GM12892 (cell line): ENCODE results near the gene MTA2.
A peak's percentile ranks its signal among the peaks of the same experiment; 100 is the strongest.
"Not testable (repeated sequence)": the region's sequence is repeated elsewhere in the genome, so short reads cannot be mapped to it uniquely, and the experiment has no call there.

Experiments used
- DNase-seq: peaks from one replicate; pipeline ENCODE4 v3.0.0; 2011; ENCODE audit not compliant: insufficient read length
- FAIRE-seq: peaks from 2 replicates; lab custom pipeline; 2011; peaks lifted over from hg19 to GRCh38; lab: Jason Lieb, UNC
- POLR2A ChIP-seq: IDR thresholded peaks from 2 replicates; pipeline ENCODE4 v1.6.1; 2011; ENCODE audit warnings: low read depth, low read length, control low read depth
- POLR2AphosphoS5 ChIP-seq: IDR thresholded peaks from 2 replicates; pipeline ENCODE4 v1.6.1; 2011; ENCODE audit warnings: low read depth, low read length, control low read depth
- TAF1 ChIP-seq: IDR thresholded peaks from 2 replicates; pipeline ENCODE4 v1.6.1; 2011; ENCODE audit warnings: low read depth, mild to moderate bottlenecking, control low read depth, low read length, borderline replicate concordance

MTA2 gene

DNA sequence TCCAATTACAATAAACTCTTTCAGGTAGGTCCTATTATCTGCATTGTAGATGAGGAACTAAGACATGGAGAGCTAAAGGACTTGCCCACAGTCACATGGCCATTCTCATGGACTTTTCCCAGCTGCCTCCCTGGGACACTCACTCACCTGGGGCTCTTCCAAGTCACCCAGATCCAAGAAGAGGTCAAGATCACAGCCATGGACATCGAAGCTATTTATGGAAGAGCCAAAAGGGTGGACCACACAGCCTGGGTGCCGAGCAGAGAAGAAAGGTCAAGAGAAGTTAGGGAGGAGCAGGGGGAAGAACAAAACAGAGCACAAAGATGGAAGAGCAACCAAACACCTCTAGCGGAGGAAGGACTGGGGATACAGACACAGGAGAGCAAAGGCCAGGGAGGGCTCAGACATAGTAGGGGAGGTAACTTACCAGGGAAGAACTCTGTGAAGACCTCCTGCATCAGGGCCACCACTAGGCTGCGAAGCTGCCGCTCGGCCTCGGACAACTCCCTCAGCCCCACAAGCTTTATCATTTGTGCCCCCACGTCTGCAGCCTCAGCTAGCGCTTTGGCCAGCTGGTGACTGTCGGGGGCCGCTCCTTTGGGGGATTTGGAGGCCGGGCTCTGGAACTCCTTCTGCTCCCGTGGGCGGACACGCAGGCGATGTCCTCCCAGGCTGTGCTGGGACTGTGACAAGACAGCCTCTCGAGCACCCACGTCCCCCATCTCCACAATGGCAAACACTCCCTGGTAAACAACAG, 20.5 kb downstream of the MTA2 start:
- no peak for FAIRE-seq
- DNase-seq, result no peak
- TF ChIP-seq POLR2A (no peak), POLR2AphosphoS5 (no peak), TAF1 (no peak)

GRCh38 chr11:62579252-62579651, 22.4 kb downstream of the MTA2 start:
- TF ChIP-seq TAF1 (no peak), POLR2A (no peak), POLR2AphosphoS5 (no peak)
- no peak for DNase-seq
- no peak for FAIRE-seq

DNA sequence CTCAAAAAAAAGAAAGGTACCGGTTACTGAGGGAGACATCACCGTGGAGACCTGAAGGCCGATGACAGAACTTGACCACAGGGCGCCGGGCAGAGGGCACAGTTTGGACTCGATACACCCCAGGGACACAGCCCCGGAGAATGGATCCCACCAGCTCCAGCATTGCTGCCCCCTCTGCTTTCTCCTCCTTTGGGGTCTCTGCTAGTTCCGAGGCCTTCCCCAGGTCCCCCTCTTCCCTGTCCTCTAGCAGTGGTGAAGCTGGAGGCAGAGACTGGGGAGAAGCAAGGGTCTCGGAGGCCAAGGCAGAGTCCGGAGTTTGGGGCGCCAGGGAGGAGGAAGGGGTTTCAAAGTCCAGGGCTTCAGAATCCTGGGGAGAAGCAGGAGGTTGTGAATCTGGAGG, 23.1 kb downstream of the MTA2 start:
- FAIRE-seq (no peak), DNase-seq (no peak)
- TF ChIP-seq POLR2AphosphoS5 (no peak), TAF1 (no peak), POLR2A (no peak)

DNA sequence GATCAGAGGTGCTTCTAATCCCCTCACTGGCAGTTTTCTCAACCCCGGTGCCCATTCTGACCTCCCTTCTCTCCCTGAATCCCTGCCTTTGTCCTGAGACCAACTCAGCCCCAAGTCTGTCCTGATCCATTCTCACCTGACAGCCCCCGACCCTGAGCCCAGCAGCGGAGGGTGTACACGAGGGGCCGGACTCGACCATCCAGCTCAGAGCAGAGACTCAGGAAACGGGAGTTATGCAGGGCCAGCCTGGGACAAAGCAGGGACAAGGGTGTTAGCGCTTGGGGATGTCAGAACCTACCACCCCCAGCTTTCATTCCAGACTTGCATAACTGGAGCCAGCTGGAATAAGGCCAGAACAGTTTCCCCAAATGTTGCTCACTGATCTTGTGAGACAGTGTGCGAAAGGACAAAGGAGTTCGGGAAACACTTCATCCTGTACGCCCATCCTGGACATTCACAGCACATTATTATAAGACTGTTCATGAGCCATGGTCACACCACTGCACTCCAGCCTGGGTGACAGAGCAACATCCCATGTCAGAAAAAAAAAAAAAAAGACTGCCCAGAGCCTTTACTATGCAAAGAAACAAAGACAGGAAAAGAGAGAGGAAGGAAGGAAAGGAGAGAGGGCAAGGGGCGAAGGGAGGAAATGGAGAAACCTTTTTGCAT, 24.5 kb downstream of the MTA2 start:
- no peak for FAIRE-seq
- DNase-seq, result no peak
- TF ChIP-seq TAF1, result no peak
- TF ChIP-seq POLR2AphosphoS5, result no peak
- no peak for TF ChIP-seq POLR2A

- FAIRE-seq (no peak), DNase-seq (no peak)
- TF ChIP-seq POLR2AphosphoS5 (no peak), TAF1 (no peak), POLR2A (no peak)
Observed at GRCh38 chr11:62575837-62576236, 25.8 kb downstream of the MTA2 start.

GRCh38 chr11:62575156-62575555, 26.5 kb downstream of the MTA2 start:
- no peak for DNase-seq
- no peak for FAIRE-seq
- TF ChIP-seq POLR2A (no peak), TAF1 (no peak), POLR2AphosphoS5 (no peak)

DNA sequence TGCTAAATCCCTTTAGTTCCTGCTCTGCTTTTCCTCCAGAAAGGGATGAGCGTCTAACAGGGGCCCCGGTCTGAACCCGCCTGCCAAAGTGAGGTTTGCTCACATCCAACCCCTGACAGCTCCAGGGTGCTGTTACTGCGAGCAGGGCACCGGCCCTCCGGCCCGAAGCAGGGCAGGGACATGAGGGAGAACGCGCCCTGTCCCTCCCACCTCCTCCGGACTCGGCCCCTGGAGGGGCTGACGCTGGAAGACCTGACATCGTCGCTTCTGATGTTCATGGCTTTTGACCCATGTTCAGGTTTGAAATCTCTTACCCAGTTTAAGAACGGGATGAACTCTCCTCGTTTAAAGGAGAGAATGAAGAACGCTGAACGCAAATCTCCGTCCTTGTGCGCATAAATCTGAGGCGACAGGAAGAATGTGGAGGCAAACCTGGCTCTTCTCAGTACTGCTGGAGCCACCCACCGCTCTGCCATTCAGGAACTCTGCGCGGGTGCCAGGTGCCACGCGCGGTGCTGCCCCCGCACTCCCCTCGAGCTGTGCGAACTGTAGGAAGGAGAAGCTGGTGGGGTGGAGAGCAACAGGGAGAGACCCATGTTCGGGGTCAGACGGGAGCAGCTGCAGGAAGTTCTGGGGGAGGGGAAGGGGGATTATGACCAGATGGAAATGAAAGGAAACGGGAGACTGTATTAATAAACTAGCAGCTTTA, 27.1 kb downstream of the MTA2 start:
- TF ChIP-seq POLR2AphosphoS5 (0 out of 2 replicates have a peak, but pooled peaks have one; percentile 37), TAF1 (no peak), POLR2A (peak; percentile 37; the same call in 1 of the 2 replicates)
- DNase-seq, result no peak
- peak; percentile 65 for FAIRE-seq

GRCh38 chr11:62573592-62574362, 27.9 kb downstream of the MTA2 start, which contains the start of gene EEF1G:
EEF1G (minus strand) TSS chr11:62573891; CDS start chr11:62573842, 49 bp downstream.
- peak; percentile 99 for TF ChIP-seq TAF1
- TF ChIP-seq POLR2A, result peak; percentile 91
- peak; percentile 87 for TF ChIP-seq POLR2AphosphoS5
- DNase-seq, result peak; percentile 97
- peak; percentile 99 for FAIRE-seq

DNA sequence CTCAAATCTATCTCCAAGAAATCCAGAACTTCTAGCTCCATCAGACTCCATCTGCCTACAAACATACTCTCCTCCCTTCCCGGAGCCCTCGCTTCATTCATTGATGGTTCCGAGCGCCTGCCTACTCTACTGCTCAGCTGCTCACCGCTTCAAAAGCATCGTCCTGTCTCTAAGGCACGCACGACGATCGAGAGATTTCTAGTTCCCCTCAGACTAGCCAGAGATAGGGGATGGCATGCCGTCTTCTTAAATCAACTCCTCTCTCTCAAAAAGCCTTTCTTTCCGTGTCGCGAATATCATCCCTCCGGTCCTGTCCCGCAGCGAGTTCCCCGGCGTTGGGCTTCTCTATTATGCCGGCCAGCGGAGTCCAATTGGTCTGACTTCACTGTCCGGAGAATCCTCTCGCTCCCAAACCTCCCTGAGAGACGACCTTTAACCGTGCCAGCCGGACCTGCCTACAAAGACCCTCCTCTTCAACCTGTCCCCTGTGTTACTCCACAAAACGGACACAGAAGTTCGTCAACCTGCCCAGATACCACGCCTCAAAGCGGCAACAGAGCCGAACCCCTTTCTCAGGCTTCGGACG, 28.6 kb downstream of the MTA2 start:
- FAIRE-seq, result peak; percentile 36
- DNase-seq, result no peak
- no peak for TF ChIP-seq POLR2A
- no peak; the same call in 1 of the 2 replicates for TF ChIP-seq POLR2AphosphoS5
- TF ChIP-seq TAF1, result no peak

GRCh38 chr11:62572431-62572830, 29.2 kb downstream of the MTA2 start:
- TF ChIP-seq POLR2AphosphoS5 (no peak), POLR2A (no peak), TAF1 (no peak)
- FAIRE-seq (no peak), DNase-seq (no peak)

DNA sequence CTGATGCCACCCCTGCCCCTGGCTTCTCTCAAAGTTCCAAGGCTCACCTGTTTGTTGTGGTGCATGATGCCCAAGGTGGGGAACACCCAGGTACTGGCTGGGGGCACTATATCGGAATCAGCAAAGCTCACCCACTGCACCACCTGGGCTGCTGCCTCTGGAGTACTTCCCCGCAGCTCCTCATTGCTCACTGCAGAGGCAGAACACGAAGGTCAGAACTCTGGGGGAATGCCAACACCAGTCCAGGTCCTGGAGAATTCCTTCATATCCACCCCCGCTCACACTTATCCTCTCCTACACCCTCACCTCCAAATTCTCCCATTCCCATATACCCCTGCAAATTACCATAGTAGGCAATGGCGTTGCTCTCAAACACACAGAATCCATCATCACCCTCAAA, 30.2 kb downstream of the MTA2 start:
- FAIRE-seq, DNase-seq: not testable (repeated sequence)

GRCh38 chr11:62570903-62571302, 30.8 kb downstream of the MTA2 start:
- DNase-seq, result not testable (repeated sequence)
- peak; percentile 53 for FAIRE-seq
